Ectodermal cell (in vitro differentiated cells): ENCODE data around the gene SLC39A3.

Source experiments
- H3K27ac ChIP-seq: 2 replicates; pipeline ENCODE4 v1.7.0; 2013; ENCODE audit warnings: mild to moderate bottlenecking, low read depth, low read length; ENCODE audit not compliant: insufficient read depth, poor library complexity, severe bottlenecking
- H3K27me3 ChIP-seq: 2 replicates; pipeline ENCODE4 v1.7.0; 2013; ENCODE audit warnings: mild to moderate bottlenecking, low read length; ENCODE audit not compliant: insufficient read depth, control insufficient read depth, poor library complexity, severe bottlenecking
- H3K36me3 ChIP-seq: one replicate; pipeline ENCODE4 v1.7.0; 2013; ENCODE audit warnings: low read length; ENCODE audit not compliant: control insufficient read depth, insufficient read depth
- H3K4me1 ChIP-seq: one replicate; pipeline ENCODE4 v1.7.0; 2013; ENCODE audit warnings: low read length; ENCODE audit not compliant: control insufficient read depth, insufficient read depth
- H3K4me3 ChIP-seq: 2 replicates; pipeline ENCODE4 v1.7.0; 2013; ENCODE audit warnings: low read depth, low read length, control low read depth; ENCODE audit not compliant: insufficient read depth
- H3K9me3 ChIP-seq: 2 replicates; pipeline ENCODE4 v1.7.0; 2013; ENCODE audit warnings: mild to moderate bottlenecking, low read length, moderate library complexity; ENCODE audit not compliant: control insufficient read depth
- WGBS, 2 experiments: methylation state at CpG; one replicate each; pipeline ENCODE4 v1.1.7; 2013; ENCODE audit warnings: missing lambda C conversion rate in 2 of 2; 5-methylcytosine and 5-hydroxymethylcytosine counted together

The SLC39A3 gene

GRCh38 chr19:2743099-2743498 lies 3.3 kb upstream of the SLC39A3 start:
- WGBS, 2 experiments, result 78 to 85% methylated on average over 8 of the region's 8 CpGs
- H3K4me1 ChIP-seq, result peaks cover 5% of the 10 kb centered on the region
- no peak overlapping the region for H3K27ac ChIP-seq
- H3K27me3 ChIP-seq, result peaks cover 16% of the 10 kb centered on the region
- no peaks in the 10 kb centered on the region for H3K9me3 ChIP-seq
- no peak overlapping the region for H3K4me3 ChIP-seq
- no peaks in the 10 kb centered on the region for H3K36me3 ChIP-seq

GRCh38 chr19:2740314-2740656 lies 468 bp upstream of the SLC39A3 start:
- no peaks in the 10 kb centered on the region for H3K9me3 ChIP-seq
- peaks cover 5% of the 10 kb centered on the region for H3K4me1 ChIP-seq
- H3K36me3 ChIP-seq, result no peaks in the 10 kb centered on the region
- H3K27me3 ChIP-seq, result peaks cover 13% of the 10 kb centered on the region
- no peak overlapping the region for H3K27ac ChIP-seq
- H3K4me3 ChIP-seq, result no peak overlapping the region
- WGBS, 2 experiments, result 49 to 50% methylated on average over 13 of the region's 13 CpGs

- WGBS, 2 experiments, result 94 to 95% methylated on average over 15 of the region's 15 CpGs
- no peak overlapping the region for H3K4me3 ChIP-seq
- peaks cover 5% of the 10 kb centered on the region for H3K4me1 ChIP-seq
- no peaks in the 10 kb centered on the region for H3K9me3 ChIP-seq
- peaks cover 8% of the 10 kb centered on the region for H3K27me3 ChIP-seq
- no peaks in the 10 kb centered on the region for H3K36me3 ChIP-seq
- no peak overlapping the region for H3K27ac ChIP-seq
Observed at GRCh38 chr19:2736550-2737190, 3.1 kb downstream of the SLC39A3 start.

- no peak overlapping the region for H3K4me3 ChIP-seq
- WGBS, 2 experiments, result 94 to 96% methylated on average over 12 of the region's 12 CpGs
- H3K4me1 ChIP-seq, result peaks cover 5% of the 10 kb centered on the region
Observed at GRCh38 chr19:2735374-2735773, 4.4 kb downstream of the SLC39A3 start.

DNA sequence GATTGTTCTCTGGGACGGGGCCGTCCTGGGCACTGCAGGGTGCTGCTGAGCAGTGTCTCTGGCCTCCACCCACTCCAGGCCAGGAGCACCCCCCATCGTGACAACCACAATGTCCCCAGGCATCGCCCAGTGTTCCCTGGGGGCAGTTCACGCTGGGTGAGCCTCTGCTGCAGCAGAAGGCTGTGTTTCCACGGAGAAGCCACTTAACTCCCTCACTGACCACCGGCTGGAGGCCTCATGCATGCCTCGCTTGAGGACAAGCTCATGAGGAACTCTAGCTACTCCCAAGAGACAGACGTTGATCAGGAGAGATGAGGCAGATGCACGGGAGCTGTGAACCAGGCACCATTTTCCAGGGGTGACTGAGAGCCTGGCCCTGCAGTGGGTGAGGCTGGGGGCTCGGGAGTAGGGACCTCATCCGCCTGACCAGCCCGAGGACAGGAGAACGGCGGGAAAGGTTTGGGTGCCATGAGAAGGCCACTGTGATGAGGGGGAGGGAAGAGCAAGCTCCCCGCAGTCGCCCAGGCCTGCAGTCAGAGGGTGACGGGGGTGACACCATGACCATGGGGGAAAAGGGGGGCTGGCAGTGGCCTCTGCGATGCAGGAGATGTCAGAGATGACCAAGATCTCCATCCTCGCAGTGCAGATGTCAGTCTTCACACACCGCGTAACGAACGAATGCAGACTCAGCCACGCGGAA lies 5.1 kb downstream of the SLC39A3 start:
- Histone ChIP-seq H3K9me3 (no peaks in the 10 kb centered on the region), H3K36me3 (no peaks in the 10 kb centered on the region), H3K4me3 (no peak overlapping the region), H3K27me3 (no peaks in the 10 kb centered on the region), H3K27ac (no peak overlapping the region), H3K4me1 (peaks cover 5% of the 10 kb centered on the region)
- WGBS, 2 experiments, result 95 to 96% methylated on average over 26 of the region's 26 CpGs

More at GRCh38 chr19:2735374-2735773, 4.4 kb downstream of the SLC39A3 start:
- Histone ChIP-seq H3K36me3 (no peaks in the 10 kb centered on the region), H3K27ac (no peak overlapping the region), H3K27me3 (no peaks in the 10 kb centered on the region), H3K9me3 (no peaks in the 10 kb centered on the region)

DNA sequence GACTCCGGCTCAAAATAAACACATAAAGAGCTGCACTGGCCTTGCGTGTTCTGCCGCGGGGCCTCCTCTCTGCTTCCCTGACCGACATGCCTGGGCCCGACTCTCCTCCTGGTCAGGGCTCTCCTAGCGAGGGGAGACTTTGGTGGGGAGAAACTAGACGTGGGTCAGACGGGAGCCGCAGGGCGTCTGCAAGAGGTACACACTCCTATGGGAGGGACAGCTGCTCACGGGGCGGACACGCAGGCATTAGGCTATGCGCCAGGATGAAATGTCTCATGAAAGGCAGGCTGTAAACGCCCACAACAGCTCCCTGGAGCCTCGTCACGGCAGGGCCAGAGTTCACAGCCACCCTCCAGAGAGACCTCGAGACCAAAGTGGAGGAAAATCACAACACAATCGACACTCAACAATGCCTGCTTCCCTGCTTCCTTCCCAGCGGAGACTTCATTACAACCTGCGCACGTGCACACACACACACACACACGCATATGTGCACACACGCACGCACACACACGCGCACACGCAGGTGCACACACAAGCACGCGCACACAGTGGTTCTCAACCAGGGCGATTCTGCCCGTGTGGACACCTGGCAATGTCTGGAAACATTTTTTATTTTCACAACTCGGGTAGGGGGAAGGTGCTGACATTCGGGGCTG lies 5.8 kb downstream of the SLC39A3 start:
- 94 to 95% methylated on average over 35 of the region's 35 CpGs for WGBS, 2 experiments
- Histone ChIP-seq H3K27ac (no peak overlapping the region), H3K27me3 (no peaks in the 10 kb centered on the region), H3K9me3 (no peaks in the 10 kb centered on the region), H3K36me3 (no peaks in the 10 kb centered on the region), H3K4me3 (no peak overlapping the region), H3K4me1 (peaks cover 2% of the 10 kb centered on the region)

- Histone ChIP-seq H3K4me1 (no peaks in the 10 kb centered on the region), H3K27me3 (no peaks in the 10 kb centered on the region), H3K36me3 (no peaks in the 10 kb centered on the region), H3K4me3 (no peak overlapping the region), H3K9me3 (no peaks in the 10 kb centered on the region), H3K27ac (no peak overlapping the region)
- WGBS, 2 experiments, result 96 to 97% methylated on average over 38 of the region's 38 CpGs
Observed at GRCh38 chr19:2732883-2733282, 6.9 kb downstream of the SLC39A3 start.

DNA sequence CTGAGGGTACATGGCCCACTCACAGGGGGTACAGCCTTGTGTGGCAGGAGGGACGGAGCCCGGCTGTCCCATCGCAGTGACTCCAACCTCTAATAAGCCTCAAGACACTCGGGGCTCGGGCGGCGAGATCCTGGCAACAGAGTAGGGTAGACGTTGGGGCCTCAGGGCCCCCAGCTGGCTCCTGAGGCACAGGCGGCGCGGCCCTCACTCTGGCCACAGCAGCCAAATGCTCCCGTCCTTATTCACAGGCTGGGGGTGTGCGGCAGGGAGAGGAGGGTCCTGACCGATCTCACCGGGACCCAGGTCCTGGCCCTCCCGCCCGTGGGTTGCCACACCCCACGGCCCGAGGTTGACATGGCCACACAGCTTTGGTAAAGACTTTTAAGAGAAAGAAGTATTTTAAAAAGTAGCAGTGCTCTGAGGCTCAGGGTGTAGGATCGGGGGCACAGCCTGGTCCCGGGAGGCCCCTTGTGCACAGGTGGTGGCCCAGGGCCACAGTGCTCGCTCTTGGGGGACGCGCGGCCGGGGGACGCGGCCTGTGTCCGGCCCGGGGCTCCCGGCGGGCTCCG lies 7.6 kb downstream of the SLC39A3 start:
- Histone ChIP-seq H3K27me3 (peaks cover under 1% of the 10 kb centered on the region), H3K36me3 (no peaks in the 10 kb centered on the region), H3K4me1 (no peaks in the 10 kb centered on the region), H3K4me3 (no peak overlapping the region), H3K27ac (no peak overlapping the region), H3K9me3 (no peaks in the 10 kb centered on the region)
- WGBS, 2 experiments, result 97% methylated on average over 33 of the region's 33 CpGs

DNA sequence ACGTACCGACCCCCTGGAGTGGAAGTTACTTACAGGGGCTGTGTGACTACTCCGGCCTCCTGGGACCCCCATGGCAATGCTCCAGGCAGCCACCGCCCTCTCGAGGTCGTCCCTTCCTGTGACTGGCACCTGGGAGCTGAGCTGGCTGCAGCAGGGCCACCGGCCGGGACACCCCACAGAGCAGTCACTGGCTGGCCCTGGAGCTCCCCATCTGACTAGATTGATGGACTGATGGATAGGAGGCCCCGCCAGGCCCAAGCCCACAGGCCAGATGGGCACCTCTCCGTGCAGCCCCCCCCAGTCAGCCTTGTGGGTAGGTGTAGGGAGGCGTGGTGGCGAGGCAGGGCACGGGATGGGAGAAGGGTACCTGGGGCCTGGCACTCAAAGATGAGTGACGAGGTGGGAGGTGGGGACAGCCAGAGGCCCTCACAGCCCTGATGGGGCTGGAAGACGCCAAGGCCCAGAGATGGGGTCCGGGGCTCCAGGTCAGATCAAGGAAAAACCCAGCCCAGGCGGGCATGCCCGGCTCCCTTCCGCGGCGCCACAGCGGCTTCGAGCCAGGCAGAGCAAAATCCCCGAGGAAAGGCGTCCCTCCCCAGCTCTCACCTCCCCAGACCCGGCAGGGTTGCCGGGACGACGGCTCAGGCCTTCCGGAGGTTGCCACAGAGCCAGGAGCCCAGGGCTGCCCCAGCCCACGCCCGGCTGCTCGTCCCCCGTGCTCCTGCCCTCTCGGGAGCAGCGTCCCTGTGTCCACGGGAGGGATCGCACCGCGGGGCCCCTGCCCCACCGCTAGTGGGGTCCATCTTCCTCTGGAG lies 8.4 kb downstream of the SLC39A3 start:
- H3K4me3 ChIP-seq, result no peak overlapping the region
- WGBS, 2 experiments, result 88 to 90% methylated on average over 41 of the region's 41 CpGs
- H3K9me3 ChIP-seq, result no peaks in the 10 kb centered on the region
- no peak overlapping the region for H3K27ac ChIP-seq
- H3K4me1 ChIP-seq, result peaks cover 3% of the 10 kb centered on the region
- peaks cover 9% of the 10 kb centered on the region for H3K27me3 ChIP-seq
- H3K36me3 ChIP-seq, result no peaks in the 10 kb centered on the region
